K562 (cell line): ENCODE results near the gene SYNGR3.

Experiments
- CREB1 ChIP-seq, 2 experiments: sonication (generic) in 1 of 2; formaldehyde crosslinking in 1 of 2; IDR thresholded peaks; 2 replicates each; pipeline versions ENCODE4 v1.6.1 to v1.8.0; 2012 to 2022; ENCODE audit warnings: inconsistent platforms in 1 of 2, mild to moderate bottlenecking in 1 of 2, missing genetic modification reagents in 1 of 2, moderate library complexity in 1 of 2
- CTCF ChIP-seq, 3 experiments: IDR thresholded peaks in 2 of 3; conservative IDR thresholded peaks in 1 of 3; 2 replicates each; pipeline ENCODE4 v1.5.1; 2011 to 2012; ENCODE audit warnings: low read length in 3 of 3, mild to moderate bottlenecking in 3 of 3, control low read depth in 2 of 3, improper control_type of control experiment in 1 of 3, inconsistent platforms in 1 of 3, low read depth in 1 of 3, mixed read lengths in 1 of 3, moderate library complexity in 1 of 3; ENCODE audit not compliant: insufficient read depth in 2 of 3
- E2F4 ChIP-seq: sonication (generic); formaldehyde crosslinking; IDR thresholded peaks from 2 replicates; pipeline ENCODE4 v1.8.0; 2022; ENCODE audit warnings: mild to moderate bottlenecking, low read depth, missing genetic modification reagents
- EGR1 ChIP-seq: fragments of 450-650 bp; conservative IDR thresholded peaks from 2 replicates; pipeline ENCODE4 v1.6.1; 2017; ENCODE audit warnings: mild to moderate bottlenecking
- GTF2F1 ChIP-seq: IDR thresholded peaks from 2 replicates; pipeline ENCODE4 v1.6.1; 2011; ENCODE audit warnings: low read depth, low read length, improper control_type of control experiment
- HMG20B ChIP-seq: fragments of 250-450 bp; sonication (Bioruptor Pico); IDR thresholded peaks from 2 replicates; pipeline ENCODE4 v1.5.0; 2021; ENCODE audit warnings: mild to moderate bottlenecking
- HNRNPK ChIP-seq: fragments of 200-400 bp; formaldehyde crosslinking; IDR thresholded peaks from one replicate; pipeline ENCODE4 v1.6.1; 2018; ENCODE audit warnings: mild to moderate bottlenecking, low read depth, low read length; ENCODE audit not compliant: poor library complexity, severe bottlenecking
- MLLT1 ChIP-seq, 2 experiments: fragments of 450-650 bp; IDR thresholded peaks; 2 replicates each; pipeline ENCODE4 v1.6.1; 2016
- NRF1 ChIP-seq, 2 experiments: fragments of 450-650 bp; IDR thresholded peaks in 1 of 2; conservative IDR thresholded peaks in 1 of 2; 2 replicates each; pipeline ENCODE4 v1.6.1; 2014; ENCODE audit warnings: mild to moderate bottlenecking in 2 of 2
- POLR2AphosphoS2 ChIP-seq: IDR thresholded peaks from 2 replicates; pipeline ENCODE4 v1.6.1; 2012; ENCODE audit warnings: low read length, improper control_type of control experiment
- RAD21 ChIP-seq, 2 experiments: fragments of 250-450 bp in 1 of 2; fragments of 450-650 bp in 1 of 2; sonication (Bioruptor Pico) in 1 of 2; formaldehyde crosslinking in 1 of 2; IDR thresholded peaks in 1 of 2; conservative IDR thresholded peaks in 1 of 2; 2 replicates each; pipeline versions ENCODE4 v1.4.0 to v1.8.0; 2020 to 2022; ENCODE audit warnings: mild to moderate bottlenecking in 2 of 2, moderate library complexity in 1 of 2
- RNF2 ChIP-seq: sonication (generic); IDR thresholded peaks from 2 replicates; pipeline ENCODE4 v1.6.1; 2016
- TRIM25 ChIP-seq: fragments of 450-650 bp; IDR thresholded peaks from 2 replicates; pipeline ENCODE4 v1.7.0; 2016; ENCODE audit warnings: borderline replicate concordance

- no peak for TF ChIP-seq RNF2
- TF ChIP-seq E2F4 (CRISPR knock-in tag) = no peak
- no peak for TF ChIP-seq HNRNPK
- no peak for TF ChIP-seq RAD21 (CRISPR knock-in tag; conservative IDR thresholded peaks at IDR 0.05 in 1 of 2, IDR thresholded peaks at IDR 0.05 in 1 of 2)
- no peak for TF ChIP-seq CTCF (IDR thresholded peaks at IDR 0.05 in 2 of 3, conservative IDR thresholded peaks at IDR 0.05 in 1 of 3; ENCODE audit: insufficient read depth in 2 of 3, low read depth in 1 of 3, low read length in 3 of 3)
- no peak for TF ChIP-seq GTF2F1
- no peak for TF ChIP-seq MLLT1 (IDR thresholded peaks at IDR 0.05)
- no peak for TF ChIP-seq TRIM25
- no peak for TF ChIP-seq NRF1 (conservative IDR thresholded peaks at IDR 0.05 in 1 of 2, IDR thresholded peaks at IDR 0.05 in 1 of 2)
- no peak for TF ChIP-seq EGR1
- no peak for TF ChIP-seq HMG20B (CRISPR knock-in tag)
- TF ChIP-seq CREB1 (IDR thresholded peaks at IDR 0.05) = no peak
- no peak for TF ChIP-seq CREB1 (CRISPR knock-in tag; IDR thresholded peaks at IDR 0.05)
- no peak for TF ChIP-seq POLR2AphosphoS2
Observed at GRCh38 chr16:1987198-1987597, 2.6 kb upstream of the SYNGR3 start.
